RWPE1 (cell line): Measurements from ENCODE around the gene DMRTC2.
A peak's percentile ranks its signal among the peaks of the same experiment; 100 is the strongest.

Experiments
- CTCF ChIA-PET: fragments of 350-600 bp; sonication (Branson Sonifier 250); formaldehyde crosslinking; extraction: SDS; loops from one replicate; lab custom pipeline; 2021; lab: Yijun Ruan, JAX
- POLR2A ChIA-PET: fragments of 400-600 bp; formaldehyde crosslinking; extraction: SDS; loops from one replicate; lab custom pipeline; 2020; ENCODE audit warnings: antibody characterized with exemption; ENCODE audit not compliant: low non-redundant PET; lab: Yijun Ruan, JAX
- DNase-seq: peaks from one replicate; pipeline ENCODE4 v3.0.0; 2012; ENCODE audit warnings: low spot score
- H3K27ac ChIP-seq: fragments of 450-650 bp; 2 replicates; pipeline ENCODE4 v1.5.1; 2017
- TF ChIP-seq, protein P1 (sequence below): fragments of 450-650 bp; conservative IDR thresholded peaks from 2 replicates; pipeline ENCODE4 v1.5.1; 2017; ENCODE audit warnings: low read depth, mild to moderate bottlenecking

DMRTC2 gene

DNA sequence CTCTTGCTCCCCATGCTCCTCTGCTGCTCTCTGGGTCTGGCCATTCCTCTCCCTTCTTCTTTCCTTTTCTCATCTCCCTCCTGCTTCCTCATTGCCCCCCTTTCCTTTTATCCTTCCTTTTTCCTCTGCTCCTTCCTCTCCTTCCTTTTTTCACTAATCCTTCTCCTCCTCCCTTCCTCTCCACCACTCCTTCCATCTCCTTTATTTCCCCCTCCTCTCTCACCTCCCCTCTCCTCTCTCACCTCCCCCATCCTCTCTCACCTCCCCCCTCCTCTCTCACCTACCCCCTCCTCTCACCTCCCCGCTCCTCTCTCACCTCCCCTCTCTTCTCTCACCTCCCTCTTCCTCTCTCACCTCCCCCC, 51.7 kb downstream of the DMRTC2 start:
- TF ChIP-seq, protein P1, sequence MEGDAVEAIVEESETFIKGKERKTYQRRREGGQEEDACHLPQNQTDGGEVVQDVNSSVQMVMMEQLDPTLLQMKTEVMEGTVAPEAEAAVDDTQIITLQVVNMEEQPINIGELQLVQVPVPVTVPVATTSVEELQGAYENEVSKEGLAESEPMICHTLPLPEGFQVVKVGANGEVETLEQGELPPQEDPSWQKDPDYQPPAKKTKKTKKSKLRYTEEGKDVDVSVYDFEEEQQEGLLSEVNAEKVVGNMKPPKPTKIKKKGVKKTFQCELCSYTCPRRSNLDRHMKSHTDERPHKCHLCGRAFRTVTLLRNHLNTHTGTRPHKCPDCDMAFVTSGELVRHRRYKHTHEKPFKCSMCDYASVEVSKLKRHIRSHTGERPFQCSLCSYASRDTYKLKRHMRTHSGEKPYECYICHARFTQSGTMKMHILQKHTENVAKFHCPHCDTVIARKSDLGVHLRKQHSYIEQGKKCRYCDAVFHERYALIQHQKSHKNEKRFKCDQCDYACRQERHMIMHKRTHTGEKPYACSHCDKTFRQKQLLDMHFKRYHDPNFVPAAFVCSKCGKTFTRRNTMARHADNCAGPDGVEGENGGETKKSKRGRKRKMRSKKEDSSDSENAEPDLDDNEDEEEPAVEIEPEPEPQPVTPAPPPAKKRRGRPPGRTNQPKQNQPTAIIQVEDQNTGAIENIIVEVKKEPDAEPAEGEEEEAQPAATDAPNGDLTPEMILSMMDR = no peak
- DNase-seq = no peak
- no peak overlapping the region for H3K27ac ChIP-seq
- ChIA-PET POLR2A (no interaction called here), CTCF (no interaction called here)

GRCh38 chr19:41897181-41897580, 52.3 kb downstream of the DMRTC2 start:
- CTCF ChIA-PET = no interaction called here
- no peak for DNase-seq
- POLR2A ChIA-PET = no interaction called here
- TF ChIP-seq, protein P1 = no peak
- H3K27ac ChIP-seq = no peak overlapping the region

GRCh38 chr19:41897820-41898219, 53.0 kb downstream of the DMRTC2 start:
- POLR2A ChIA-PET = no interaction called here
- H3K27ac ChIP-seq = peak overlapping the region; percentile 27; the same call in 1 of the 2 replicates
- DNase-seq = no peak
- CTCF ChIA-PET = no interaction called here
- TF ChIP-seq, protein P1 = no peak

- ChIA-PET CTCF (no interaction called here), POLR2A (interaction anchor here (0.7 kb wide), 1 partner anchor 1629 kb away, joined by 3 read pairs; no protein-coding TSS in a partner anchor)
- TF ChIP-seq, protein P1 = no peak
- no peak for DNase-seq
- peak overlapping the region; percentile 27; the same call in 1 of the 2 replicates for H3K27ac ChIP-seq
Observed at GRCh38 chr19:41898235-41898634, 53.4 kb downstream of the DMRTC2 start.
